H4 (cell line): ENCODE measurements around the gene OR5P2. TPM values are rescaled to one million over a fixed set of nuclear protein-coding genes. Genes with fewer than 3 reads are reported as not detected.
"Not testable (repeated sequence)": the region's sequence is repeated elsewhere in the genome, so short reads cannot be mapped to it uniquely, and the experiment has no call there.

Experiments used
- DNase-seq: peaks from one replicate; pipeline ENCODE4 v3.0.0-alpha.2; 2015; ENCODE audit warnings: low spot score
- total RNA-seq: library from RNA; depleted of rRNA; stranded (reverse); fragments of >200 nt; shearing (Covaris generic); gene quantifications from 2 replicates; pipeline ENCODE4 v1.2.3, GENCODE V29; 2014; rRNA removed

OR5P2 gene, protein sequence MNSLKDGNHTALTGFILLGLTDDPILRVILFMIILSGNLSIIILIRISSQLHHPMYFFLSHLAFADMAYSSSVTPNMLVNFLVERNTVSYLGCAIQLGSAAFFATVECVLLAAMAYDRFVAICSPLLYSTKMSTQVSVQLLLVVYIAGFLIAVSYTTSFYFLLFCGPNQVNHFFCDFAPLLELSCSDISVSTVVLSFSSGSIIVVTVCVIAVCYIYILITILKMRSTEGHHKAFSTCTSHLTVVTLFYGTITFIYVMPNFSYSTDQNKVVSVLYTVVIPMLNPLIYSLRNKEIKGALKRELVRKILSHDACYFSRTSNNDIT
- total RNA-seq, result not detected in 2 replicates

DNA sequence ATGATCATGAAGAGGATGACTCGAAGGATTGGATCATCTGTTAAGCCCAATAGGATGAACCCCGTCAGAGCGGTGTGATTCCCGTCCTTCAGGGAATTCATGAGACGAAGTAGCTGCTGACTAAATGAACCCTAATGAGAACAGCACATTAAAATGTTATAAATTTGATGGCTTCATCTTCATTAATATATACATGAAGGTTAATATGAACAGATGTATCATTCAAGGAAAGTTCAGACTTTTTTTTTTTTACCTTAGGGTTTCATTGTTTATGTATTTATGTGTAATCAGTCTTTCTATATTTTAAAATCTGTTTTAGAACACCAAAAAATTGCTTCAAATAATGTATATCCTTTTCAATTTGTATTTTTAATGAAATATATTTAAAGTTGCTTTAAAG is at the start of gene OR5P2:
TSS of gene OR5P2 (minus strand) at position 101 of the 400 bp plus-strand sequence. CDS start at position 101, 0 bp downstream.
- DNase-seq, result no peak

DNA sequence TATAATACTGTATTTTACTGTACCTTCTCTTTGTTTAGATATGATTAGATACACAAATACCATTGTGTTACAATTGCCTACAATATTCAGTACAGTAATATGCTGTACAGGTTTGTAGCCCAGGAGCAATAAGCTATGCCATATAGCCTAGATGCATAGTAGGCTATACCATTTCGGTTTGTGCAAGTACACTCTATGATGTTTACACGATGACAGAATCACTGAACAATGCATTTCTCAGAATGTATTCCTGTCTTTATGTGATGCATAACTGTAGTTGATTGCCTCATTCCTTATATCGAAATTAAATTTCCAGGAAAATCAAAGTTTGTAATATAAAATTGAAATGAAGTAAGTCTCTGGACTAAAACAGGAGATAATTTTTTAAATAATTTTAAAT is 49.3 kb upstream of the OR5P2 start:
- no peak for DNase-seq

DNA sequence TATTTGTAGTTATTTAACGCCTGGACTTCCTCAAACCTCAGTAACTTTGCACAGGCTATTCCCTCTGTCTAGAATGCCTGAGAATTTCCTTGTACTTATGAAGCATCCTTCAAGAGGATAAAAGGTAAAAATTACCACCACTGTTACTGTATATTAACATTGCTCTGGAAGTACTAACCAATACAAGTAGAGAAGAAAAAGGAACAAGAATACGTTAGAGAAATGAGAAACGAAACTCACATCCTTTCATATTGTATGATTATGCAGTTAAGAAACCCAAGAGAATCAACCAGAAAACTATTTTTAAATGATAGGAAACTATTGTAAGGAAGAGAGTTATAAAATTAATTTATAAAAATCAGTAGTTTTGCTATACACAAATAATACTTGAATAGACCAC is 48.2 kb upstream of the OR5P2 start:
- DNase-seq, result no peak

DNA sequence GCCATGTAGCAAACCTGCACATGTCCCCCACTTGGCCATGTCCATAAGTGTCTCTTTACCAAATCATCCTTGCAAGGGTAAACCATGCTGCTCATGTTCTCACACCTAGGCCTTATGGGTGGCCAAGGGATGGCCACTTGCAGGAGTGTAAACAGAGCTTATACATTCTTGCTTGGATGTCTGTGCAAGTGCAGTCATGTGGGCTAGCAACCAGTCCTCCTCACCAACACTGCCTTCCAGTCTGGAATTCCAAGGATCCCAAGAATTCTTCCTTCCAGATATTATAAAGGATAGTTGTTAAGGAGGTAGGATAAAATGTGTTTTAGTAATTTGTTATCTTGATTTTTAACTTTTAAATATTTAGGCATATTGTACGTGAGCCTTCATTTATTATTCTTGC is 47.8 kb upstream of the OR5P2 start:
- DNase-seq, result no peak

DNA sequence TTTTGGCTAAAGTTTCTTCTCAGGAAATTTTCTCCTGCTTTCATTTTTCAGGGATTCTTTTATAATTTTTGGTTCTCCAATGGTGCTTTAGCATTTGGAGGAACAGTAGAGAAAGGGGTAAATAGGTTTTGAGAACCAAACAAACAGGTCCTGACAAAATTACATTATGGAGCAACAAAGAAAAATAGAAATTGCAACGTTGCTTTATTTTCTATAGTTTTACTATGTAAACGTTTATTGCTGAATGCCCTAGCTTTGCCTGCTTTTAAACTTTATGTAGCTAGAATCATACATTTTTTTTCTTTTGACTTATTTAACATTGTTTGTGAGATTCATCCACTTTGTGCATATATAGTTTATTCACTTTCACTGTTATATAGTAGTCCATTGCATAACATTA is 43.8 kb upstream of the OR5P2 start:
- no peak for DNase-seq

DNA sequence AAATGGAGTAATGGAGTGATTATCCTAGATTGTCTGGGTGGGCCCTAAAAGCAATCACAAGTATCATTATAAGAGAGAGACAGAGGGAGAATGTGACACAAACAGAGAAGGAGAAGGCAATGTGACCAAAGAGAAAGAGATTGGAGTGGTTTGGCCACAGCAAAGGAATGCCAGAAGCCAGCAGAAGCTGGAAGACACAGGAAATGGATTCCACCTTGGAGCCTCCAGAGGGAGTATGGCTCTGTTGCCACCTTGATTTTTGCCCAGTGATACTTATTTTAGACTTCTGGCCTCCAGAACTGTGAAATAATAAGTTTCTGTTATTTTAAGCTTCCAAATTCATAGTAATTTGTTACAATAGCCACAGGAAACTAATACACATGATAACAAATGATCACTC is 36.8 kb upstream of the OR5P2 start:
- DNase-seq, result no peak

DNA sequence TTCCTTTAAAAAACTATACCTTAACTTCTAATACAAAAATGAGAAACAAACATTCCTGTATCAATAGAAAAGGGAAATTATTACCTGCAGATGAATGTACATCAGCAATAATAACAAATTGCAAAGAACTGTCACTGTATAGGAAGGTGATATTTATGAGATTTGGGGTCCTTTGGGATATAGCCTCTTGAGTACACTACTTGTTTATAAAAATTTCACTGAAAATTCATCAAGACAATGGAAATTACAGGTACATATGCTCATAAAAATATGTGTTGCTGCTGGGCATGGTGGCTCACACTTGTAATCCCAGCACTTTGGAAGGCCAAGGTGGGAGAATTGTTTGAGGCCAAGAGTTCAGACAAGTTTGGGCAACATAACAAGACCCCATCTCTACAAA is 34.0 kb upstream of the OR5P2 start, which contains the start of gene OR5P3:
TSS of gene OR5P3 (minus strand) at position 101 of the 400 bp plus-strand sequence.
- no peak for DNase-seq

DNA sequence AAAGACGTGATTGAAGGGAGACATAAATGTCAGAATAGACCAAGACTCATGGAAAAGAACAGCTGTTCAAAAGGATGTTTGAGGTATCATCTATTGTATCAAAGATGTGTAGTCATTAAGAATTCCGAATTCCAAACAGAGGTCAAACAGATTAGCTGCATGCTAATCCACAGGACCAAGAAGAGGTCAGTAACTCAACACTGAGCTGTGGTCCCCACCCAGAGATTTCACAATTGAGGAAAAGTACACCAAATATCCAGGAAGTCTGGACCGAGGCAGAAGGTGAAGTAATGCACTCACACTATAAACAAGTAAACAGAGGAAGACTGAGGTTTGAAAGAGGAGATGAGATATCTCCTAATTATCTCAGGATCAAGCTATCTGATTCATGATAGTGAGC is 29.6 kb upstream of the OR5P2 start:
- DNase-seq, result no peak

DNA sequence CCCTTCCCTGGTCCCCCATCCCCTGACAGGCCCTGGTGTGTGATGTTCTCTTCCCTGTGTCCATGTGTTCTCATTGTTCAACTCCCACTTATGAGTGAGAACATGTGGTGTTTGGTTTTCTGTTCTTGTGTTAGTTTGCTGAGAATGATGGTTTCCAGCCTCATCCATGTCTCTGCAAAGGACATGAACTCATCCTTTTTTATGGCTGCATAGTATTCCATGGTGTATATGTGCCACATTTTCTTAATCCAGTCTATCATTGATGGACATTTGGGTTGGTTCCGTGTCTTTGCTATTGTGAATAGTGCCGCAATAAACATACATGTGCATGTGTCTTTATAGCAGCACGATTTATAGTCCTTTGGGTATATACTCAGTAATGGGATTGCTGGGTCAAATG is 23.7 kb upstream of the OR5P2 start:
- not testable (repeated sequence) for DNase-seq

DNA sequence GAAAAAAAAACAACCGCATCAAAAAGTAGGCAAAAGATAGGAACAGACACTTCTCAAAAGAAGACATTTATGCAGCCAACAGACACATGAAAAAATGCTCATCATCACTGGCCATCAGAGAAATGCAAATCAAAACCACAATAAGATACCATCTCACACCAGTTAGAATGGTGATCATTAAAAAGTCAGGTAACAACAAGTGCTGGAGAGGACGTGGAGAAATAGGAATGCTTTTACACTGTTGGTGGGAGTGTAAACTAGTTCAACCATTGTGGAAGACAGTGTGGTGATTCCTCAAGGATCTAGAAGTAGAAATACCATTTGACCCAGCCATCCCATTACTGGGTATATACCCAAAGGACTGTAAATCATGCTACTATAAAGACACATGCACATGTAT is 18.2 kb upstream of the OR5P2 start:
- DNase-seq, result not testable (repeated sequence)

DNA sequence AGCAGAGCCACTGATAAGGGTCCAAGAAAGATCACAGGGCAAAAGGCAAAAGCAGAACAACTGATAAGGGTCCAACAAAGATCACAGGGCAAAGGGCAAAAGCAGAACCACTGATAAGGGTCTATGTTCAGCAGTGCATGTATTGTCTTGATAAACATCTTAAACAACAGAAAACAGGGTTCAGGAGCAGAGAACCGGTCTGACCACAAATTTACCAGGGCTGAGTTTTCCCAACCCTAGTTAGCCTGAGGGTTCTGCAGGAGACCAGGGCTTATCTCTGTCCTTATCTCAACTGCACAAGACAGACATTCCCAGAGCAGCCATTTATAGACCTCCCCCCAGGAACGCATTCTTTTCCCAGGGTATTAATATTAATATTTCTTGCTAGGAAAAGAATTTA is 13.6 kb upstream of the OR5P2 start:
- not testable (repeated sequence) for DNase-seq

DNA sequence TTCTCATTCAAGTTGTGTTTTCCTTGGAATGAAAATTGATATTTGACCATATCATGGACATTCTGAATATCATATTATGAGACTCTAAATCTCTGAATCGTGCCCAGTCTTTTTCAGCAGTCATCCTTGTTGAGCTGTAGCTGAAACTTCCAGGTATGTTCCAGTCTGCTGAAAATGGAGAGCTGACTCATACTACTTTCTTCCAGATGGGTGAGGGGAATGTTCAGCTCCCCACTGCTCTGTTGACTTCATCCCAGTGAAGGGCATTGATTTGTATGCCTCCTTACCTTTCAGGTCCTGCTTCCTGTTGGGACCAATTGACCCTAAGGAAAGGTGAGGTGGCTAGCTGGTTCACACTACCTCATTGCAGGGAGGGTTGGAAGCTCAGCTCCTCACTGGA is 3.5 kb downstream of the OR5P2 start:
- no peak for DNase-seq

DNA sequence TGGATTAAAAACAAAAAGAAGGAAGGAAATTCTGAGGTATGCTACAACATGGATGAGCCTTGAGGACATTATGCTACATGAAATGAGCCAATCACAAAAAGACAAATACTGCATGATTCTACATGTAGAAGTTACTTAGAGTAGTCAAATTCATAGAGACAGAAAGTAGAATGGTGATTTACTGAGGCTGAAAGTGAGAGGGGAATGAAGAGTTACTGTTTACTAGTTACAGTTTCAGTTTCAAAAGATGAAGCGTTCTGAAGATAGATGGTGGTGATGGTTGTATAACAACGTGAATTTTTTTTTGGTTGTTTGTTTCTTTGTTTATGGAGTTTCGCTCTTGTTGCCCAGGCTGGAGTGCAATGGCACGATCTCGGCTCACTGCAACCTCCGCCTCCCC is 9.5 kb downstream of the OR5P2 start:
- DNase-seq, result no peak

DNA sequence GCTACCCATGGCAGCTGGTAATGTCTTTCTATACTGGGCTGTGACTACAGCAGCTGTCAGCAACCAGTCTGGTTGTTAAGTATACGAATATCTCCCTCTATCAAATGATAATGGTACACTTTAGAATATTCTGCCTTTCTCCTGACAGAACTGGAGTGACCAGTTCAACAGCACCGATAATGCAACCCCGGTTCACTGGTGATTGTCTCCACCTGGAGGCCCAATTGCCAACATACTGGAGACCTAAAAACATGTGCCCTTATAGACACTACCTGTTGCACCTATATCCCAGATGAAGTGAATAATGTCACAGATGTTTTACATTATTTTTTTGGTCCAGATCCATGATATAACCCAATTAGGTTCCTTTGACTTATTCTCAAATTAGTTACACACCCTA is 21.1 kb downstream of the OR5P2 start:
- DNase-seq, result no peak

DNA sequence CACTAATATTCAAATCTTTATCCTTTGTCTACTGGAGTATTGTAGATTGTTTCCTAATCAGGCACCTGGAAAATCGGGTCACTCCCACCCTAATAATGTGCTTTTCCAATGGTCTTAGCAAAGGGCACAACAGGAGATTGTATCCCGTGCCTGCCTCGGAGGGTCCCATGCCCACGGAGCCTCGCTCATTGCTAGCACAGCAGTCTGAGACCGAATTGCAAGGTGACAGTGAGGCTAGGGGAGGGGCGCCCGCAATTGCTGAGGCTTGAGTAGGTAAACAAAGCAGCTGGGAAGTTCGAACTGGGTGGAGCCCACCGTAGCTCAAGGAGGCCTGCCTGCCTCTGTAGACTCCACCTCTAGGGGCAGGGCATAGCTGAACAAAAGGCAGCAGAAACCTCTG is 32.4 kb downstream of the OR5P2 start:
- not testable (repeated sequence) for DNase-seq

DNA sequence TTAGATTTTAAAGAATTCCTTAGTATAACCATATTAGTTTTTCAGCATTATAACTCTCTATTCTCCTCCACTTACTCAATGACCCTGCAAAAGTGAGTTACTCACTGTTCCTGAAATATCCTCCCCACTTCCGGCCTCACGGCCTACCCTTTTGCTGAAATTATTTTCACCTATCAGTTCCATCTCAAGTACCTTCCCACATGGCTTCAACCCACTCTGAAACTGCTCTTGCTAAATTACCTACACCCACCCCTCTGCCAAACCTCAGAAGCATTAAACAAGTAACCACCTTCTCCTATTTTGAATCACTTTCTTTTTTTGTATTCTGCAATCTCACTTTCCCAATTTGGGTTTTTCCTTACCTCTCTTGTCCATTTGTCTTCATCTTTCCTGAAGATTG is 37.7 kb downstream of the OR5P2 start:
- no peak for DNase-seq

DNA sequence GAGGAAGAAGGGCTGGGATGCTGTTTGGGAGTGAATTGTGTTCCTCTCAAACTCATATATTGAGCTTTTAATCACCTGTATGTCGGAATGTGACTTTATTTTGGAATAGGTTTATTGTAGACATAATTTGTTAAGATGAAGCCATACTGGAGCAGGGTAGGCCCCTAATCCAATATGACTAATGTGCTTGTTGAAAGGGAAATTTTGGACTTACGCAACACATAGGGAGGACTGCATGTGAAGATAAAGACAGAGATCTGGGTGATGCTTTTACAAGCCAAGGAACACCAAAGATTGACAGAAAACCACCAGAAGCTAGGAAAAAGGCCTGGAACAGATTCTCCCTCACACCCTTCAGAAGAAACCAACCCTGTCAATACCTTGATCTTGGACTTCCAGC is 47.3 kb downstream of the OR5P2 start:
- no peak for DNase-seq

Other genes with a start within 250 kb of the OR5P2 start
- not detected in 2 replicates for gene CYB5R2, start 123.4 kb downstream of the OR5P2 start, total RNA-seq
- gene OVCH2, start 90.5 kb downstream of the OR5P2 start, total RNA-seq, result 0.43 TPM in 1 of 2 replicates, not detected in the other
- not detected in 2 replicates for gene OR5P3, start 33.9 kb upstream of the OR5P2 start, total RNA-seq
- gene OR10A6, start 134.3 kb upstream of the OR5P2 start, total RNA-seq, result not detected in 2 replicates
- gene OR10A3, start 144.8 kb upstream of the OR5P2 start, total RNA-seq, result not detected in 2 replicates
- not detected in 2 replicates for gene NLRP10, start 168.5 kb upstream of the OR5P2 start, total RNA-seq
- gene EIF3F, start 190.4 kb upstream of the OR5P2 start, total RNA-seq, result 420 and 437 TPM in 2 replicates